Measurements from ENCODE around the gene BTBD17. TPM values are rescaled to one million over a fixed set of nuclear protein-coding genes. Genes with fewer than 3 reads are reported as not detected.
A peak's percentile ranks its signal among the peaks of the same experiment; 100 is the strongest.

The BTBD17 gene
- total and polyA plus RNA-seq, 10 of the 15 experiments (the other 5 are each of a cell fraction or from before 2014, with no cell fraction given) = not detected

GRCh38 chr17:74379495-74380085 lies 17.9 kb upstream of the BTBD17 start:
- RAD21 ChIA-PET (ENCODE audit: unreplicated experiment) = interaction anchor here (0.6 to 3.8 kb wide), 31 partner anchors 9 to 357 kb away, joined by 3 to 45 read pairs (median 4); partner anchors contain the start of genes CD300LB, GPR142 and RAB37
- TF ChIP-seq SREBF2 (IDR thresholded peaks at IDR 0.05; ENCODE audit: low read length) = no peak
- TF ChIP-seq TAF1 (IDR thresholded peaks at IDR 0.05; ENCODE audit: borderline replicate concordance, low read depth, low read length) = no peak
- TF ChIP-seq SP1 (IDR thresholded peaks at IDR 0.05; ENCODE audit: low read depth, low read length) = no peak
- TF ChIP-seq ZBTB40 (IDR thresholded peaks at IDR 0.05; ENCODE audit: borderline replicate concordance) = no peak
- TF ChIP-seq FOXM1 (IDR thresholded peaks at IDR 0.05; ENCODE audit: low read depth, low read length) = no peak
- no peak for TF ChIP-seq SUPT20H (IDR thresholded peaks at IDR 0.05; ENCODE audit: borderline replicate concordance, control insufficient read depth, low read depth, low read length)
- TF ChIP-seq IKZF1 (conservative IDR thresholded peaks at IDR 0.05) = peak; percentile 10; the same call in 1 of the 2 replicates
- TF ChIP-seq E2F8 (IDR thresholded peaks at IDR 0.05; ENCODE audit: low read depth, partially characterized antibody) = no peak
- TF ChIP-seq RAD51 (IDR thresholded peaks at IDR 0.05) = no peak
- peak; percentile 74; the same call in 1 of the 3 replicates for TF ChIP-seq POU2F2 (IDR thresholded peaks at IDR 0.05; ENCODE audit: borderline replicate concordance, low read depth, low read length)
- TF ChIP-seq ATF2 (IDR thresholded peaks at IDR 0.05; ENCODE audit: low read length) = no peak
- no peak for TF ChIP-seq FOS (IDR thresholded peaks at IDR 0.05; ENCODE audit: borderline replicate concordance, extremely low read depth, insufficient read length)

More at GRCh38 chr17:74379495-74380085, 17.9 kb upstream of the BTBD17 start:
- Histone ChIP-seq H3K4me1 (ENCODE audit: control insufficient read depth, insufficient read depth, low read length) (no peaks in the 10 kb centered on the region), H3K4me3 (no peak overlapping the region), H3K9ac (ENCODE audit: control insufficient read depth, insufficient read depth, low read length) (no peak overlapping the region), H3K9me3 (replicated peaks; ENCODE audit: control insufficient read depth, insufficient read depth, low read length) (no peaks in the 10 kb centered on the region), H2AFZ (ENCODE audit: control insufficient read depth, low read depth, low read length) (no peak overlapping the region; the same call in 1 of the 2 replicates), H3K4me2 (ENCODE audit: control insufficient read depth, insufficient read depth) (0 out of 2 replicates have a peak overlapping the region, but pooled peaks have one; percentile 46), H3K27me3 (replicated peaks in 1 of 2; ENCODE audit: control insufficient read depth in 2 of 2, insufficient read depth in 2 of 2, low read length in 1 of 2) (no peaks in the 10 kb centered on the region), H3K27ac (ENCODE audit: control insufficient read depth, insufficient read depth) (no peak overlapping the region), H3K36me3 (ENCODE audit: control insufficient read depth in 2 of 2, insufficient read depth in 2 of 2, low read length in 1 of 2) (no peaks in the 10 kb centered on the region), H3K79me2 (ENCODE audit: control insufficient read depth, insufficient read depth, low read length) (no peaks in the 10 kb centered on the region), H4K20me1 (ENCODE audit: control insufficient read depth, insufficient read depth) (no peaks in the 10 kb centered on the region)
- POLR2A ChIA-PET = interaction anchor here (0.5 to 1.7 kb wide), 4 partner anchors 31 to 77 kb away, joined by 4 to 10 read pairs (median 6); no protein-coding TSS in a partner anchor
- in situ Hi-C loops (cut with MboI) = loop anchor here (5.0 kb wide), 2 partner anchors 113 to 218 kb away; no protein-coding TSS in a partner anchor
- intact Hi-C loops (cut with micrococcal nuclease; ENCODE audit: unreplicated experiment) = loop anchor here (1.0 kb wide), 2 partner anchors 78 to 114 kb away; no protein-coding TSS in a partner anchor
- ATAC-seq (peak; percentile 98), DNase-seq (ENCODE audit: low read depth, low spot score) (peak; percentile 40), FAIRE-seq (peak; percentile 56)
- CTCF ChIA-PET = interaction anchor here (0.5 to 11.5 kb wide), 45 partner anchors 10 to 1150 kb away, joined by 3 to 314 read pairs (median 4); partner anchors contain the start of genes CD300C, CD300LB and GPR142
- SMC1A ChIA-PET (ENCODE audit: uncharacterized antibody, unreplicated experiment) = interaction anchor here (0.6 to 4.5 kb wide), 27 partner anchors 10 to 224 kb away, joined by 3 to 39 read pairs (median 5); partner anchors contain the start of genes CD300LB and GPR142
- 19% methylated on average over 17 of the region's 20 CpGs for WGBS (ENCODE audit: insufficient coverage, insufficient replicate concordance, low lambda C conversion rate, missing lambda C conversion rate)
- no TSS peak for BruUV-seq (replicated peaks)

Data from GM12878 (cell line).